ENCODE results near the gene CPTP. TPM values are rescaled to one million over a fixed set of nuclear protein-coding genes. Genes with fewer than 3 reads are reported as not detected.

Gene CPTP
- total and polyA plus RNA-seq, 2 of the 13 experiments (the other 11 are each of a cell fraction or from before 2014, with no cell fraction given), result 5.5 to 9.3 TPM

DNA sequence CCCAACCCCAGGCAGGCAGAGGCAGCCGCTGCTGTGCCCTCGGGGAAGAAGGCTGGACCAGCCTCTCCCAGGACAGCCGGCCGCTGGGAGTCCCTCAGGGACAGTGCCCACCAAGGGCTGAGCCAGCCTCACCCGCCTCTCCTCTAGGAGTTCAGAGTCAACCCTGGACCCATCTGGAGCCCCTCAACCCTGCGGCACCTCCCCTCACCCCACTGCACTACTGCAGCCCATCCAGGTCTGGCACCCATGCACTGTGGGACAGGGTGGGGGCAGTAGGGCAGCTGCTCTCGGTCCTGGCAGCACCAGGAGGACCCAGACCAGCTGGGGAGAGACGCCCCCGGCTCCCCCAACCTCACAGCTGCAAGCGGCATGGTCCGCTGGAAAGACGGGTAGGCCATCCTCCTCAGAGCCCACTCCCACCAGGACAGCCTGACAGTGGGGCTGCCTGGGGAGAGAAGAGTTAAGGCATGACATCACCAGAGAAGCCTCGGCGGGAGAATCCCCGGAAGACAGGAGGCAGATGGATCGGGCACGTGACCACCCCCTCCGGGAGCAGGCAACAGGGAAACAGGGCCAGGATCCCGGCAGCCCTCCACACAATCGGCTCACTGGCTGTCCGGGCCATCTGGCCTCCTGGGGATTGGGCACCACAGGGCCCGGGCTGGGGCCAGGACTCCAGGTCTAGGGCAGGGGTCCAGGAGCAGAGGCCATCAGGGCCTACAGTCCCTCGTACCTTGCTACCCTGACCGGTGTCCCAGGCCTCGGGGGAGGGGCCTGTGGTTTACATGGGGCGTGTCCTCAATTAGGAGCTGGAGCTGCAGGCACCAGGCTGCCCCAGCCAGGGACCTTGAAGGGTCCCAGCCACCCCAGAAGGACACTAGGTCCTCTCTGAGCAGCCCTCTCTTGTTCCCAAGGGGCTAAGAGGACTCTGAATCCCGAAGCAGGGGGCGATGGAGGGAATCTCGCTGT lies 20.0 kb upstream of the CPTP start (continued):
- TF ChIP-seq, protein P1, sequence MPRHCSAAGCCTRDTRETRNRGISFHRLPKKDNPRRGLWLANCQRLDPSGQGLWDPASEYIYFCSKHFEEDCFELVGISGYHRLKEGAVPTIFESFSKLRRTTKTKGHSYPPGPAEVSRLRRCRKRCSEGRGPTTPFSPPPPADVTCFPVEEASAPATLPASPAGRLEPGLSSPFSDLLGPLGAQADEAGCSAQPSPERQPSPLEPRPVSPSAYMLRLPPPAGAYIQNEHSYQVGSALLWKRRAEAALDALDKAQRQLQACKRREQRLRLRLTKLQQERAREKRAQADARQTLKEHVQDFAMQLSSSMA (CRISPR knock-in tag; IDR thresholded peaks at IDR 0.05), result 0 out of 2 replicates have a peak, but pooled peaks have one; percentile 35
- TF ChIP-seq NR2C2 (CRISPR knock-in tag; IDR thresholded peaks at IDR 0.05; ENCODE audit: borderline replicate concordance) (peak; percentile 33; the same call in 1 of the 2 replicates), WIZ (CRISPR knock-in tag; IDR thresholded peaks at IDR 0.05) (no peak), FOXP1 (IDR thresholded peaks at IDR 0.05) (no peak), FOXP1 (CRISPR knock-in tag; IDR thresholded peaks at IDR 0.05) (no peak), MIER2 (CRISPR knock-in tag; IDR thresholded peaks at IDR 0.05) (no peak), SAFB2 (CRISPR knock-in tag; IDR thresholded peaks at IDR 0.05; ENCODE audit: borderline replicate concordance, low read depth) (no peak; the same call in 1 of the 2 replicates), PRPF4 (IDR thresholded peaks at IDR 0.05; ENCODE audit: low read depth, low read length, poor library complexity, severe bottlenecking) (no peak), CCDC6 (CRISPR knock-in tag; IDR thresholded peaks at IDR 0.05) (no peak), STAT5B (CRISPR knock-in tag; IDR thresholded peaks at IDR 0.05) (no peak), ZFYVE20 (CRISPR knock-in tag; IDR thresholded peaks at IDR 0.05; ENCODE audit: borderline replicate concordance, low read depth) (no peak), ZNF256 (CRISPR knock-in tag; conservative IDR thresholded peaks at IDR 0.05) (no peak), SOX13 (IDR thresholded peaks at IDR 0.05) (no peak), SOX13 (CRISPR knock-in tag; conservative IDR thresholded peaks at IDR 0.05 in 1 of 2, IDR thresholded peaks at IDR 0.05 in 1 of 2) (no peak), SMAD3 (CRISPR knock-in tag; IDR thresholded peaks at IDR 0.05) (no peak), NRL (CRISPR knock-in tag; IDR thresholded peaks at IDR 0.05; ENCODE audit: borderline replicate concordance) (no peak), ZNF678 (CRISPR knock-in tag; IDR thresholded peaks at IDR 0.05) (no peak), SMARCE1 (IDR thresholded peaks at IDR 0.05; ENCODE audit: borderline replicate concordance) (no peak), NR2F1 (CRISPR knock-in tag; IDR thresholded peaks at IDR 0.05) (no peak), ZNF350 (CRISPR knock-in tag; IDR thresholded peaks at IDR 0.05; ENCODE audit: borderline replicate concordance, low read depth) (no peak), XRCC5 (optimal IDR thresholded peaks at IDR 0.05; ENCODE audit: low read length) (no peak)
- TF ChIP-seq, protein P2, sequence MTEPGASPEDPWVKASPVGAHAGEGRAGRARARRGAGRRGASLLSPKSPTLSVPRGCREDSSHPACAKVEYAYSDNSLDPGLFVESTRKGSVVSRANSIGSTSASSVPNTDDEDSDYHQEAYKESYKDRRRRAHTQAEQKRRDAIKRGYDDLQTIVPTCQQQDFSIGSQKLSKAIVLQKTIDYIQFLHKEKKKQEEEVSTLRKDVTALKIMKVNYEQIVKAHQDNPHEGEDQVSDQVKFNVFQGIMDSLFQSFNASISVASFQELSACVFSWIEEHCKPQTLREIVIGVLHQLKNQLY (CRISPR knock-in tag; IDR thresholded peaks at IDR 0.05), result no peak
- TF ChIP-seq, protein P3, sequence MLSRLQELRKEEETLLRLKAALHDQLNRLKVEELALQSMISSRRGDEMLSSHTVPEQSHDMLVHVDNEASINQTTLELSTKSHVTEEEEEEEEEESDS (CRISPR knock-in tag; IDR thresholded peaks at IDR 0.05; ENCODE audit: borderline replicate concordance), result no peak
- TF ChIP-seq, protein P4, sequence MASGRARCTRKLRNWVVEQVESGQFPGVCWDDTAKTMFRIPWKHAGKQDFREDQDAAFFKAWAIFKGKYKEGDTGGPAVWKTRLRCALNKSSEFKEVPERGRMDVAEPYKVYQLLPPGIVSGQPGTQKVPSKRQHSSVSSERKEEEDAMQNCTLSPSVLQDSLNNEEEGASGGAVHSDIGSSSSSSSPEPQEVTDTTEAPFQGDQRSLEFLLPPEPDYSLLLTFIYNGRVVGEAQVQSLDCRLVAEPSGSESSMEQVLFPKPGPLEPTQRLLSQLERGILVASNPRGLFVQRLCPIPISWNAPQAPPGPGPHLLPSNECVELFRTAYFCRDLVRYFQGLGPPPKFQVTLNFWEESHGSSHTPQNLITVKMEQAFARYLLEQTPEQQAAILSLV (CRISPR knock-in tag; IDR thresholded peaks at IDR 0.05; ENCODE audit: borderline replicate concordance), result no peak
- TF ChIP-seq, protein P5, sequence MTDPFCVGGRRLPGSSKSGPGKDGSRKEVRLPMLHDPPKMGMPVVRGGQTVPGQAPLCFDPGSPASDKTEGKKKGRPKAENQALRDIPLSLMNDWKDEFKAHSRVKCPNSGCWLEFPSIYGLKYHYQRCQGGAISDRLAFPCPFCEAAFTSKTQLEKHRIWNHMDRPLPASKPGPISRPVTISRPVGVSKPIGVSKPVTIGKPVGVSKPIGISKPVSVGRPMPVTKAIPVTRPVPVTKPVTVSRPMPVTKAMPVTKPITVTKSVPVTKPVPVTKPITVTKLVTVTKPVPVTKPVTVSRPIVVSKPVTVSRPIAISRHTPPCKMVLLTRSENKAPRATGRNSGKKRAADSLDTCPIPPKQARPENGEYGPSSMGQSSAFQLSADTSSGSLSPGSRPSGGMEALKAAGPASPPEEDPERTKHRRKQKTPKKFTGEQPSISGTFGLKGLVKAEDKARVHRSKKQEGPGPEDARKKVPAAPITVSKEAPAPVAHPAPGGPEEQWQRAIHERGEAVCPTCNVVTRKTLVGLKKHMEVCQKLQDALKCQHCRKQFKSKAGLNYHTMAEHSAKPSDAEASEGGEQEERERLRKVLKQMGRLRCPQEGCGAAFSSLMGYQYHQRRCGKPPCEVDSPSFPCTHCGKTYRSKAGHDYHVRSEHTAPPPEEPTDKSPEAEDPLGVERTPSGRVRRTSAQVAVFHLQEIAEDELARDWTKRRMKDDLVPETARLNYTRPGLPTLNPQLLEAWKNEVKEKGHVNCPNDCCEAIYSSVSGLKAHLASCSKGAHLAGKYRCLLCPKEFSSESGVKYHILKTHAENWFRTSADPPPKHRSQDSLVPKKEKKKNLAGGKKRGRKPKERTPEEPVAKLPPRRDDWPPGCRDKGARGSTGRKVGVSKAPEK (CRISPR knock-in tag; IDR thresholded peaks at IDR 0.05; ENCODE audit: borderline replicate concordance), result no peak
